Osteoblast (primary cell): ENCODE data around the gene ATP10A. TPM values are rescaled to one million over a fixed set of nuclear protein-coding genes. Genes with fewer than 3 reads are reported as not detected.

Experiments used
- DNase-seq: peaks from one replicate; pipeline ENCODE4 v3.0.0; 2011; ENCODE audit warnings: low spot score, mixed read lengths; ENCODE audit not compliant: insufficient read length; ENCODE audit errors: missing footprints
- H2AFZ ChIP-seq: 2 replicates; pipeline ENCODE4 v1.6.0; 2011; ENCODE audit warnings: mild to moderate bottlenecking, low read length
- H3K27ac ChIP-seq: 2 replicates; pipeline ENCODE4 v1.5.1; 2011; ENCODE audit warnings: mild to moderate bottlenecking, low read depth, low read length, moderate library complexity
- H3K27me3 ChIP-seq: 2 replicates; pipeline ENCODE4 v1.6.0; 2012; ENCODE audit warnings: mild to moderate bottlenecking, control low read depth, inconsistent platforms, low read length, moderate library complexity; ENCODE audit not compliant: insufficient read depth
- H3K36me3 ChIP-seq: 2 replicates; pipeline ENCODE4 v1.5.1; 2011; ENCODE audit warnings: mild to moderate bottlenecking, low read length, control low read depth, moderate library complexity; ENCODE audit not compliant: insufficient read depth
- H3K4me1 ChIP-seq: 2 replicates; pipeline ENCODE4 v1.5.1; 2011; ENCODE audit warnings: mild to moderate bottlenecking, low read length, control low read depth, moderate library complexity; ENCODE audit not compliant: insufficient read depth
- H3K4me2 ChIP-seq: 2 replicates; pipeline ENCODE4 v1.6.0; 2011; ENCODE audit warnings: mild to moderate bottlenecking, low read length; ENCODE audit not compliant: insufficient read depth
- H3K4me3 ChIP-seq: fragments of 200-600 bp; sonication (generic); 3 replicates; pipeline ENCODE4 v1.5.1; 2012; ENCODE audit warnings: mild to moderate bottlenecking, low read length, inconsistent platforms; ENCODE audit not compliant: insufficient read depth
- H3K79me2 ChIP-seq: 2 replicates; pipeline ENCODE4 v1.6.0; 2012; ENCODE audit warnings: mild to moderate bottlenecking, low read length, control low read depth, inconsistent platforms; ENCODE audit not compliant: insufficient read depth
- H3K9me3 ChIP-seq: 2 replicates; pipeline ENCODE4 v1.5.1; 2011; ENCODE audit warnings: low read depth, low read length, control low read depth
- H4K20me1 ChIP-seq: 2 replicates; pipeline ENCODE4 v1.6.0; 2012; ENCODE audit warnings: mild to moderate bottlenecking, low read length, control low read depth; ENCODE audit not compliant: insufficient read depth
- total RNA-seq: library from RNA; depleted of rRNA; stranded (reverse); fragments of >200 nt; gene quantifications from 2 replicates; pipeline ENCODE4 v1.2.3, GENCODE V29; 2012
- TF ChIP-seq, protein P1 (sequence below): IDR thresholded peaks from 2 replicates; pipeline ENCODE4 v1.5.1; 2011; ENCODE audit warnings: mild to moderate bottlenecking, low read depth, low read length, moderate library complexity; ENCODE audit errors: extremely low read depth

The ATP10A gene
- total RNA-seq, 1 donor = 32.9 TPM

DNA sequence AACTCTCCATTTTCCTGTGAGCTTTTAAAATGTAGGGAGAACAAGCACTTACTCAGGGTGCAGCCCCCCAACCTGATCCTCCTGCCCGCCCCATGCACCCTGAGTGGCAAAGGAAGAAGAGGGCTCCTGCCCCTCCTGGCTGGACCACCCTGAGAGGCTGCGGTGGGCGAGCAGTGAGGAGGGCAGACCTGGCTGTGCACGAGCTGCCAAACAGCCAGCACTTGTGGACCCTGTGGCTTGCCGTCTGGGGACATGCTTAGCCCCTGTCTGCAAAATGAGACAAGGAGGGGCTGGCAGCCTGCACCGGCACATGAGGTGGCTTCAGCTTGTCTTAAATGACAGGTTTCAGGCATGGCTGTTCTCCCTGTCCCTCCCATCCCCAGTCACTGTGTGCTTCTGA, 18.6 kb downstream of the ATP10A start:
- peaks cover 13% of the 10 kb centered on the region for H3K4me1 ChIP-seq
- H3K27ac ChIP-seq = no peak overlapping the region
- DNase-seq = no peak
- H2AFZ ChIP-seq = no peak overlapping the region
- no peak overlapping the region for H3K4me2 ChIP-seq
- H3K36me3 ChIP-seq = no peaks in the 10 kb centered on the region
- no peaks in the 10 kb centered on the region for H3K27me3 ChIP-seq
- no peaks in the 10 kb centered on the region for H4K20me1 ChIP-seq
- H3K9me3 ChIP-seq = no peaks in the 10 kb centered on the region
- H3K79me2 ChIP-seq = peaks cover 91% of the 10 kb centered on the region
- TF ChIP-seq, protein P1, sequence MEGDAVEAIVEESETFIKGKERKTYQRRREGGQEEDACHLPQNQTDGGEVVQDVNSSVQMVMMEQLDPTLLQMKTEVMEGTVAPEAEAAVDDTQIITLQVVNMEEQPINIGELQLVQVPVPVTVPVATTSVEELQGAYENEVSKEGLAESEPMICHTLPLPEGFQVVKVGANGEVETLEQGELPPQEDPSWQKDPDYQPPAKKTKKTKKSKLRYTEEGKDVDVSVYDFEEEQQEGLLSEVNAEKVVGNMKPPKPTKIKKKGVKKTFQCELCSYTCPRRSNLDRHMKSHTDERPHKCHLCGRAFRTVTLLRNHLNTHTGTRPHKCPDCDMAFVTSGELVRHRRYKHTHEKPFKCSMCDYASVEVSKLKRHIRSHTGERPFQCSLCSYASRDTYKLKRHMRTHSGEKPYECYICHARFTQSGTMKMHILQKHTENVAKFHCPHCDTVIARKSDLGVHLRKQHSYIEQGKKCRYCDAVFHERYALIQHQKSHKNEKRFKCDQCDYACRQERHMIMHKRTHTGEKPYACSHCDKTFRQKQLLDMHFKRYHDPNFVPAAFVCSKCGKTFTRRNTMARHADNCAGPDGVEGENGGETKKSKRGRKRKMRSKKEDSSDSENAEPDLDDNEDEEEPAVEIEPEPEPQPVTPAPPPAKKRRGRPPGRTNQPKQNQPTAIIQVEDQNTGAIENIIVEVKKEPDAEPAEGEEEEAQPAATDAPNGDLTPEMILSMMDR = no peak
- no peak overlapping the region for H3K4me3 ChIP-seq

DNA sequence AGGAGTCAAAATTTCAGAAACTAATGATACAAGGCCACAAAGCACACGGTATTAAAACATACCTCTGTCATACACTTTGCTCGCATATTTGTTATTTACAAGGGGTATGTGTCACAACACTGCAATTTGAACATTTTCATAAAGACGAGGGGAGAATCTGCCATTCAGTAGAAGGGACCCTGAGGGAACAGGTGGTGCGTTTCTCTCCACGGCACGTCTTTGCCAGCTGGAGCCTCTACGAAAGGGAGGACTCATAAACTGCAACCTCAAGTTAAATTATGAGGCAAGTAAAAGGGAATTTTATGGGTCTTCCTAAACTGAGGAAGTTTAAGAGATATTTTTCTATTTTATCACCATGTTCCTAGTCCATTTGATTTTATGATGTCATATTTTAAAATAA, 19.1 kb downstream of the ATP10A start:
- Histone ChIP-seq H3K4me2 (no peak overlapping the region), H3K4me1 (peaks cover 8% of the 10 kb centered on the region), H2AFZ (no peak overlapping the region), H3K4me3 (no peak overlapping the region), H3K79me2 (peaks cover 95% of the 10 kb centered on the region), H4K20me1 (no peaks in the 10 kb centered on the region), H3K27me3 (no peaks in the 10 kb centered on the region), H3K27ac (no peak overlapping the region), H3K9me3 (no peaks in the 10 kb centered on the region), H3K36me3 (no peaks in the 10 kb centered on the region)
- TF ChIP-seq, protein P1 = no peak
- DNase-seq = no peak

DNA sequence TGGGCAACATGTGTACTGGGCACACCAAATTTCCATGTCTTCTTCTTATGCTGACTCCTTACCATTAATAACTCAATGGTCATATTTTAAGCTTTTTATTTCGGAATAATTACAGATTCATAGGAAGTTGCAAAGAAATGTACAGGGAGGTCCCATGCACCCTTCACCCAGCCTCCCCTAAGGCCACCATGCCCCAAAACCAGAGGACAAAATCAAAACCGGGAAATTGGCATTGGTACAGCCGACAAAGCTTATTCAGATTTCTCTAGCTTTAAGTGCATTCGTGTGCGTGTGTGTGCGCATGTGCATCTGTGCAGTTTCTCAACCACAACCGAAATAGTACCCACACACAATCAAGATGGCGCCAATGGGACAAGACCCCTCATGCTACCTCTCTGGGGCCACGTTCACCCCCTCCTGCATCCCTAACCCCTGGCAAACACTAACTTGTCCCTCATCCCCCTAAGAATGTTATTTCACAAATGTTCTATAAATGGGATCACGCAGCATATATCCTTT, 23.4 kb downstream of the ATP10A start:
- Histone ChIP-seq H3K4me1 (no peaks in the 10 kb centered on the region), H2AFZ (no peak overlapping the region), H3K4me3 (no peak overlapping the region), H3K27me3 (no peaks in the 10 kb centered on the region), H4K20me1 (no peaks in the 10 kb centered on the region), H3K36me3 (no peaks in the 10 kb centered on the region), H3K79me2 (peaks cover 89% of the 10 kb centered on the region), H3K27ac (no peak overlapping the region), H3K4me2 (no peak overlapping the region), H3K9me3 (no peaks in the 10 kb centered on the region)
- TF ChIP-seq, protein P1 = no peak
- DNase-seq = no peak

DNA sequence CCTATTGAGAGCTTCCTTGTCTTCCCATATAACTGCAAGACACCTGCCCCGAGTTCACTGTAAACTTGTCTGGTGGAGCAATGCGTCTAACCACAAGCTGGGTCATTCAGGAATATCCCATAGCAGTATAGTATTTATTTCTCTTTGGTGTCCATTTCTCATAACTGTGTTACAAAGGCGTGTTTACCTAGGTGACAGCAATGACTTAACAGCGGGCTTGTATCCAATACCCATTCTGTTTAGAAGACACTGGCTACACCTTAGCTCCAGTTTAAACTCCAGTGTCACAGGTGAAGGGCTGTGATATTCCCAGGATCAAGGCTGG, 24.3 kb downstream of the ATP10A start:
- Histone ChIP-seq H4K20me1 (no peaks in the 10 kb centered on the region), H3K27ac (no peak overlapping the region), H3K27me3 (no peaks in the 10 kb centered on the region), H3K4me3 (no peak overlapping the region), H3K9me3 (no peaks in the 10 kb centered on the region), H3K79me2 (peaks cover 87% of the 10 kb centered on the region), H3K4me1 (no peaks in the 10 kb centered on the region), H3K4me2 (no peak overlapping the region), H2AFZ (no peak overlapping the region), H3K36me3 (no peaks in the 10 kb centered on the region)
- TF ChIP-seq, protein P1 = no peak
- DNase-seq = no peak
